AG09319 (cell line): Measurements from ENCODE around the gene KCNK3.

Source experiments
- DNase-seq: peaks from one replicate; pipeline ENCODE4 v3.0.0-alpha.2; 2010; ENCODE audit warnings: low read depth; ENCODE audit errors: extremely low read depth
- CTCF ChIP-seq: IDR thresholded peaks from 2 replicates; pipeline ENCODE4 v1.5.1; 2011; ENCODE audit warnings: low read depth, mild to moderate bottlenecking, inconsistent platforms, low read length, moderate library complexity

KCNK3 gene

GRCh38 chr2:26735883-26736588 lies 43.5 kb downstream of the KCNK3 start:
- no peak for DNase-seq
- no peak for TF ChIP-seq CTCF

GRCh38 chr2:26737221-26737620 lies 44.7 kb downstream of the KCNK3 start:
- DNase-seq, result no peak
- no peak for TF ChIP-seq CTCF

GRCh38 chr2:26738481-26738880 lies 46.0 kb downstream of the KCNK3 start:
- TF ChIP-seq CTCF, result no peak
- no peak for DNase-seq

GRCh38 chr2:26739514-26739913 lies 47.0 kb downstream of the KCNK3 start:
- DNase-seq, result no peak
- TF ChIP-seq CTCF, result no peak

- no peak for TF ChIP-seq CTCF
- no peak for DNase-seq
These were observed 47.8 kb downstream of the KCNK3 start for GRCh38 chr2:26740346-26740745.

- no peak for TF ChIP-seq CTCF
- DNase-seq, result no peak
These were observed 48.4 kb downstream of the KCNK3 start for GRCh38 chr2:26740890-26741302.

GRCh38 chr2:26742048-26742770 lies 49.7 kb downstream of the KCNK3 start:
- DNase-seq, result no peak

More at GRCh38 chr2:26742048-26742770, 49.7 kb downstream of the KCNK3 start:
- TF ChIP-seq CTCF, result no peak
